Prostate gland (tissue), 2 donors: ENCODE results near the gene LRRC37B.

Experiments used
- CTCF ChIP-seq, 4 experiments: fragments of 200-600 bp in 2 of 4; fragments of 450-650 bp in 2 of 4; sonication (generic) in 2 of 4; IDR thresholded peaks; 1 replicate in 3 of 4; 2 replicates in 1 of 4; pipeline ENCODE4 v1.5.1; 2016 to 2019; ENCODE audit warnings: antibody characterized with exemption in 4 of 4, mild to moderate bottlenecking in 2 of 4, moderate library complexity in 2 of 4
- POLR2A ChIP-seq: fragments of 450-650 bp; IDR thresholded peaks from one replicate; pipeline ENCODE4 v1.6.1; 2016; ENCODE audit warnings: antibody characterized with exemption, mild to moderate bottlenecking
- POLR2AphosphoS5 ChIP-seq: sonication (generic); formaldehyde crosslinking; IDR thresholded peaks from one replicate; pipeline ENCODE4 v1.6.1; 2017; ENCODE audit warnings: antibody characterized with exemption

GRCh38 chr17:32016231-32016630, 9.0 kb downstream of the LRRC37B start:
- TF ChIP-seq POLR2A (no peak), CTCF (IDR thresholded peaks at IDR 0.05) (no peak), POLR2AphosphoS5 (no peak)
